GM21737 (cell line): ENCODE results near the gene ABHD16B.

Source experiments
- ATAC-seq: cut with Tn5 transposase; IDR thresholded peaks from one replicate; pipeline ENCODE4 v1.9.1; 2021; ENCODE audit warnings: mild to moderate bottlenecking, moderate library complexity; ENCODE audit not compliant: unreplicated experiment

Gene ABHD16B

DNA sequence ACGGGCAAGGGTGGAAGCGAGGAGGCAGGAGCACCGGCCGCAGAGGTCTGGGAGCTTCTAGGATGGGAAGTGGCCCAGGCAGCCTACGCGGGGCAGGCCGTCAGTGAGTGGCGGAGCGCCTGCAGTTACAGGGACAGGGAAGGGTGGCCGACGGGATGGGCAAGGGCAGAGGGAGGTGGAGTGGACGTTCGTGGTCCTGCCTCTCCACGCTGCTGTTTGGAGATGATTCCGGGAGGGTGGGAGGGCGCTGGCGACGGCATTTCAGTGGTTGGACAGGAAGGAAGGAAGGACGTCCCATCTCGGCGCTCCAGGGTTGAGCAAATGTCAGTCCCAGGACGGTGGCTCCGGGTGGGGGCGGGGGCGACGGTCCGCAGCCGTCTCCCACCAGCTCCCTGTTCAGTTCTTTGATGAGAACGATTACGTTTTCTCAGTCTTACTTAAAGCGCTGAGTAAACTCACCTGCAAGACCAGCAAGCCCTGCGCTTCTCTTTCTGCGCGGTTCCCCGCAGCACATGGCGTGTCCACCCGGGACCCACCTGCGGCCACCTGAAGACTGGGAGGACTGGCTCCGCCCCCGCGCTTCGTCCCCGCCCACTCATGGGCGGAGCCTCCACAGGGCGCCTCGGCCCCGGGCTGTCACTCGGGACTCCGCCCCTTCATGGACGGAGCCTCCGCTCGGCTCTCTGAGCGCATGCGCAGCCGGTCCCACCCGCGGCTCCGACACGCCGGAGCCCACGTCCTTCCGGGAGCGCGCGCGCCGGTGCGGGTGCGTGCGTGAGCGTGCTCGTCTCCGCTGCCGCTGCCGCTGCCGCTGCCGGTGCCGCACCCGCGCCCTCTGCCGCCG is 33.3 kb downstream of the ABHD16B start, which contains the start of gene DNAJC5:
Gene DNAJC5, plus strand, starts transcription at position 769 of the 844 bp plus-strand sequence. CDS start 33,220 bp downstream, outside the sequence.
- ATAC-seq: peak; percentile 76

- peak; percentile 13 for ATAC-seq
These were observed 34.1 kb downstream of the ABHD16B start for GRCh38 chr20:63895202-63895951.

- ATAC-seq: no peak
These were observed 34.6 kb downstream of the ABHD16B start for GRCh38 chr20:63895952-63896263.

DNA sequence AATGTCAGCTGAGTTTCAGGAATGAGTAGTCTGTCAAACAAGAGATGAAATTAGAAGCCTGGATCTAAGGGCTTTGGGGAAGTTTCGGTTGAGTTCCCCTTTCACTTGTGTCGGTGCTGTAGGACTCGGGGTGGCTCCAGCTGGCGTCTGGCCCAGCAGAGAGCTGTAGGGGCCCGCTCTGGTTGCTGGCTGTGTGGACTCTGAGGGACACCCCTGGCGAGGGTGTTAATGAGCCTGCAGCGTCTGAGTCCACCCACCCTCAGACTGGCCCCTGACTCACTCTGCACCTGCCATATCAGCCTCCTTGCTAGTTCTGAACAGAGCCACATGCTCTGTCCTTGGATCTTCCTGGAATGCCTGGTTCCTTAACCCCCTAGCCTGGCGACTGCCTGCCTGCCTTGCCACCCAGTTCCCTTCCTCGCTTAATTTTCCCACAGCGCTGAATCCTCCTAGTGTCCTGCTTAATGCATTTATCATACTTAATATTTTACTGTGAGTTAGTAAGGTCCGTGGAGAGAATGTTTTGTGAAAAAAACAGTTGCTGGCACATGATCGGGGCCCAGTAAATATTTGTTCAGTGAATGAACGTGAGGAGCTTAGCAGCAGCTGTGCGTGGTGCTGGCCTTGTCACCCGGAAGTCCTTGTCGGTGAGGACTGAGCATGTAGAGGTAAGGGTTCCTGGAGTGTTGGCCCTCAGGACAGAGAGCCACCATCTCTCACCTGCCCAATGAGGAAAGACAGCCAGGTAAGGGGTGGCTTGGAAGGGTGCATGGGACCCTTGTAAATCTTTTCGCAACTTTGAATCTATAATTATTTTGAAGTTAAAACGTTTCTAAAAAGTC is 35.2 kb downstream of the ABHD16B start:
- no peak for ATAC-seq

DNA sequence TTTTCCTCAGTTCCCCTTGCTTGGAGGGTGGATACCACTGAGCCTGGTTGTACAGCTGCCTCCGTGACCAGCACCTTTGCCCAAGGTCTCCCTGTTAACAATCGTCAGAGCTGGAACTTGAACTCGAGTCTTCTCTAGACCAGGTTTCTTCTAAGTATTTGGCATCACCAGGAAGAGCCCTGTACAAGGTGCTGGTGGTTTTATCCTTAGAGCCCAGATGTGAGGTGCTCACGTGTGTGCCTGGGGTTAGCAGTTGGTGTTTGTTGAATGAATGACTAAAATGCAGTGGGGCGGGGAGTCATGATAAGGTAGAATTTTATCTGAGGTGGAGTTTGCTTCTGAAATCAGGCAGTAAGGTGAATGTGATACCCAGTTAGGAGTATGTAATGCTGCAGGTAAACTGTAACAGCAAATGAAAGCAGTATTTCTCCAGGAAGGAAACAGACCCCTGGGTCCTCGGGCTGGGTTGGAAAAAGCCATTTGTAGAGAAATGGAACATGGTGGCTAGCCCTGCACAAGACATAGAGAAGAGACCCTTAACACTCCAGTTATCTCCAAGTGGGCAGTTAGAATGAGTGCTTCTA is 36.8 kb downstream of the ABHD16B start:
- ATAC-seq: no peak

DNA sequence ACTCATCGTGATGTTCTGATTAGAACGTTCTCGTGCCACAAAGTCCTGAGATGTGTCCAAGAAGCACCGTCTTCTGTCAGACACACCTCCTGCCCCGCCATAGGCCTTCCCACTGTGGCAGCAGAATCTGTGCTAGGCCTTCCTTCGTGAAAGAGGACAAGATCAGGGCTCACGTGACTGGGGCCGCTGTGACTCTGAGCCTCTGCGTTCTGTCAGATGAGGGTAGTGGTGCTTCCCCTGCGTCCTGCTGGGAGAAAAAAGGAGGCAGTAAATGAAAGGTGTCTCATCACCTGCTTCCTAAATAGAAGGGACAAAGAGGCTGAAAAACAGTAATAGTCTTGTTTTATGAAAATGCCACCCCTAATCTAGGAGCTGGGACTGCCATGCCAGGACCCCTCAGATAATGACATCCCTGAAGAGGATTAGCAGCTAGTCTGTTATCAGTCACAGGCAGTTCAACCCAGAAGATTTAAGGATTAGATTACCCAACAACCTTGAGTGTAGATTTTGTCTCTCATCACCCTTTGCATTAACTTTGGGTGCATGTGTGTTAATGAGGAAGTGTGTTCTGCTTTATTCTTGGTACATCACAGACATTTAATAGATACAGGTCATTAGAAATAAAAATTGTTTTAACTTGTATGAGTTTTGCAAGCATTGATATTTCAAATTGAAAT is 37.7 kb downstream of the ABHD16B start:
- ATAC-seq: no peak

DNA sequence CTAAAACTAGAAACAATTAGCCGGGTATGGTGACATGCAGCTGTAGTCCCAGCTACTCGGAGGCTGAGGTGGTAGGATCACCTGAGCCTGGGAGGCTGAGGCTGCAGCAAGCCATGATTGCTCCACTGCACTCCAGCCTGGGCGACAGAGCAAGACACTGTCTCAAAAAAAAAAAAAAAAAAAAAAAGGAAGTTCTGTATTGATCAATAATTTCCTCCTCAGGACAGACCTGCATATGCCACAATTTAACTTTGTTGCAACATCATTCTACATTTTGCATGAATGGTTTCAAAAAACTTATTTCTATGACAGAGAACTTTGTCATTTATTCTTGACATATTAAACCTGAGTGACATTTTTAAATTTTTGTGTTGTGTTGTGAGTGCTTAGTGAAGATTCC is 39.1 kb downstream of the ABHD16B start:
- ATAC-seq: no peak

- ATAC-seq: no peak
These were observed 42.7 kb downstream of the ABHD16B start for GRCh38 chr20:63903796-63904561.

DNA sequence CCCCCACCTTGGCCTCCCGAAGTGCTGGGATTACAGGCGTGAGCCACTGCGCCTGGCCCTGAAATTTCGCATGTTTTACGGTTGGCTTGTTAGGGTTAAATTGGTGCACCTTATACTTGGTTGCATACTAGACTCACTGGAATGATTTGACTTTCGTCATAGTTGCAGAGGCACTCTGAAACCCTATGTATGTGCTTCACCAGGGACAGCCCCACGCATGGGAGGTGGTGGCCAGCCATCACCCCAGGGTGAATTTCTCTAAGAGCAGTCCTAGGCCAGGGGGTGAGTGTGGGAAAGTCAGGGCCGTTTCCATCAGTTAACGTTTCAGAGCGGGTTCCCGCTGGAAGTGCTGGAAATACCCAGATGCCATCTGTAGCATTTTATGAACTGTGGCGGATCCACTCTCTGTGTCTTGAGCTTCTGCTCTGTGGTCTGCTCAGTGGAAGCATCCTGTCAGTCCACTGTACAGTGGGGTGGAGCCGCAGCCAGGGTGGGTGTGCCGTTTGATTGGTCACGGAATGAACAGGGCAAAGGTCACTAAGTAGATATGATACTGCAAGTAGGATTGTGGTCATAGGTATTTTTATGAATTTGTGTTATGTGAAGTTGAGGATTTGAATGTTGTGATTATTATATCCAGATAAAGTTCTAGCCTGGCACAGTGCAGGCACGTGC is 46.8 kb downstream of the ABHD16B start:
- ATAC-seq: no peak

- ATAC-seq: no peak
These were observed 49.9 kb downstream of the ABHD16B start for GRCh38 chr20:63911176-63911575.
